GM18907 (cell line): ENCODE measurements around the gene OGDH.
"Not testable (repeated sequence)": the region's sequence is repeated elsewhere in the genome, so short reads cannot be mapped to it uniquely, and the experiment has no call there.

Experiments used
- ATAC-seq: cut with Tn5 transposase; IDR thresholded peaks from one replicate; pipeline ENCODE4 v1.9.1; 2021; ENCODE audit warnings: mild to moderate bottlenecking, moderate library complexity; ENCODE audit not compliant: unreplicated experiment

OGDH gene

GRCh38 chr7:44580945-44581878 is 25.2 kb upstream of the OGDH start:
- ATAC-seq: peak; percentile 36

DNA sequence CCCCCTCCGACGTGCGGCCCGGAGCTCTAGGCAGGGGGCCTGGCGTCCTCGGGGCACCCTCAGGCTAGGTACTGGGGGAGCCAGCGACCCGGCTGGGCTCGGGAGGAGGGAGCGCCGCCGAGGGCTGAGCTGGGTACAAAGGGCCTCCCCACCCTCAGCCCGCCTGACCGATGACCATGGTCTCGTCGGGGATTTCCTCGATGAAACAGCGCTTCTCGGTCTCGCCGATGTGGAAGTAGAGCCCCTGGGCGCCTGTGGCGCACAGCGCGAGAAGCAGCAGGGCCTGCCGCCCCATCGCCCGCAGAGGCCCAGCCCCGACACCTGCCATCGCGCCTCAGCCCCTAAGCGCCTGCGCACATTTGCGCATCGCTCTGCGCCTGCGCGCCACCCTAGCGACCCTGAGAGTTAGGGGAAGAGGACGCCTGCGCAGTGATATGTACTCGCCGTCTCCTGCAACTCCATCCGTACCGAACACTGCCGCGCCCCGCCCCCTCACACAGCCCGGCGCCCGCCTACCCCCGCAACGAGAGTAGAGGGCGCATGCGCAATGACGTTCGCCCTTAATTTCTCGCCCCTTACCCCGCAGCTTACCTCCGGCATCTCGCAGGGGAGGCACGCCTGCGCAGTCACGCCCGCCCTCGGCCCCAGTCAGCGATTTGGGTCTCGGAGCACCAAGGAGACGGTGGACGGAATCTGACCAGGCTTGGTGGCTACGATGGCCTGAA is 24.4 kb upstream of the OGDH start, which contains the start of gene TMED4:
Gene TMED4, minus strand, starts transcription at position 353 of the 725 bp plus-strand sequence. Its CDS starts 25 bp downstream, at position 328.
- ATAC-seq: peak; percentile 82

- ATAC-seq: no peak
Observed at GRCh38 chr7:44583146-44583865, 23.1 kb upstream of the OGDH start.

- ATAC-seq: no peak
Observed at GRCh38 chr7:44587843-44588711, 18.4 kb upstream of the OGDH start.

DNA sequence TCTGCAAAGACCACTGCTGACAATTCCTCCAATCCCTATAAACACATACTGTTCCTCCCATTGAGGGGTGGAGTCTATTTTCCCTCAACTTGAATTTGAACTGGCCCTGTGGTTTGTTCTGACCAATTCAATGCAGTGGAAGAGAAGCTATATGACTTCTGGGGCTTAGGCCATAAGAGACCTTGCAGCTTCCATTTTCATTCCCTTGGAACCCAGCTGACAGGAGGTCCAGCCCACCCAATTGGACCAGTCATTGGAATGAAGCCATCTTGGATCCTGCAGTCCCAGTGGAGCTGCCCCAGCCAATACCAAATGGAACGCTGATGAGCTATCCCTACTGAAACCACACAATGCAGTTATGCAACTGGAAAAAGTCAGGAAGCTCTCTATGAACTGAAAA is 15.5 kb upstream of the OGDH start:
- no peak for ATAC-seq

GRCh38 chr7:44595934-44596635 is 10.3 kb upstream of the OGDH start:
- no peak for ATAC-seq

- ATAC-seq: not testable (repeated sequence)
Observed at GRCh38 chr7:44597181-44597580, 9.2 kb upstream of the OGDH start.

DNA sequence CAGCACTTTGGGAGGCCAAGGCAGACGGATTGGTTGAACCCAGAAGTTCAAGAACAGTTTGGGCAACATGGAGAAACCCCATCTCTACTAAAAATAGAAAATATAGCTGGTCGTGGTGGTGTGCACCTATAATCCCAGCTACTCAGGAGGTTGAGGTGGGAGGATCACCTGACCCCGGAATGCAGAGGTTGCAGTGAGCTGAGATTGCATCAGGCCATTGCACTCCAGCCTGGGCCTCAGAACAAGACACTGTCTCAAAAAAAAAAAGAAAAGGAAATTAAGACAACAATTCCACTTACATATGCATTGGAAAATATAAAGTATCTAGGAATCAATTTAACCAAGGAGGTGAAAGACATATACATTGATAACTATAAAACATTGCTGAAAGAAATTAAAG is 7.2 kb upstream of the OGDH start:
- no peak for ATAC-seq

DNA sequence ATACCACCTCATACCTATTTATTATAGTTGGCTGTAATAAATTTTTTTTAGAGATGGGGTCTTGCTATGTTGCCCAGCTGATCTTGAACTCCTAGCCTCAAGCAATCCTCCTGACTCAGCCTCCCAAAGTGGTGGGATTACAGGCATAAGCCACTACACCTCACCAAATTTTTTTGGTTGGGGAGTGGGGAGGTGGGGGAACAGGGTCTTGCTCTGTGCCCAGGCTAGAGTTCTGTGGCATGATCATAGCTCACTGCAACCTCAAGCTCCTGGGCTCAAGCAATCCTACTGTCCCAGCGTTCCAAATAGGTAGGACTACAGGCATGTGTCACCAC is 3.9 kb upstream of the OGDH start:
- no peak for ATAC-seq

DNA sequence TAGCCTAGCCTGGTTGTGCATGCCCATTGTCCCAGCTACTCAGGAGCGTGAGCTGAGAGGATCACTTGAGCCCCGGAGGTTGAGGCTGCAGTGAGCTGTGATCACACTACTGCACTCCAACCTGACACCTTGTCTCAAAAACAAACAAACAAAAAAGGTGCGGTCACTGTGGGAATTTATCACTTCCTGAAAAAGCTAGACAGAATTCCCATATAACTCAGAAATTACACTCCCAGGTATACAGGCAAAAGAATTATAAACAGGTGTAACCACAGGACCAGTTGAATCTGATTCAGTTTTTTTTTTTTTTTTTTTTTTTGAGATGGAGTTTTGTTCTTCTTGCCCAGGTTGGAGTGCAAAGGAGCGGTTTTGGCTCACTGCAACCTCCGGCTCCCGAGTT is 3.2 kb upstream of the OGDH start:
- no peak for ATAC-seq

DNA sequence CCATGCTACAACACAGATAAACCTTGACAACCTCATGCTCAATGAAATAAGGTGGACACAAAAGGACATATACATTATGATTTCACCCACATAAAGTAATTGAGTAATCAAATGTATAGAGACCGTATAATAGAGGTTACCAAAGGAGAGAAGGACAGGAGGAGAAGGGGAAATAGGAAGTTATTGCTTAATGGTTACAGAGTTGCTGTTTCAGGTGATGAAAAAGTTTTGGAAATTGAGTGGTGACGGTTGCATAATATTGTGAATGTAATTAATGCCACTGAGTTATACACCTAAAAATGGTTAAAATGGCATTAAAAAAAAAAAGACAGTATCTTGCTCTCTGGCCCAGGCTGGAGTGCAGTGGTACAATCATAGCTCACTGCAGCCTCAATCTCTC is 1.5 kb upstream of the OGDH start:
- no peak for ATAC-seq

GRCh38 chr7:44607141-44608068 is 978 bp downstream of the OGDH start:
- no peak for ATAC-seq

GRCh38 chr7:44608916-44609648 is 2.7 kb downstream of the OGDH start:
- no peak for ATAC-seq

- no peak for ATAC-seq
Observed at GRCh38 chr7:44609829-44610228, 3.4 kb downstream of the OGDH start.

DNA sequence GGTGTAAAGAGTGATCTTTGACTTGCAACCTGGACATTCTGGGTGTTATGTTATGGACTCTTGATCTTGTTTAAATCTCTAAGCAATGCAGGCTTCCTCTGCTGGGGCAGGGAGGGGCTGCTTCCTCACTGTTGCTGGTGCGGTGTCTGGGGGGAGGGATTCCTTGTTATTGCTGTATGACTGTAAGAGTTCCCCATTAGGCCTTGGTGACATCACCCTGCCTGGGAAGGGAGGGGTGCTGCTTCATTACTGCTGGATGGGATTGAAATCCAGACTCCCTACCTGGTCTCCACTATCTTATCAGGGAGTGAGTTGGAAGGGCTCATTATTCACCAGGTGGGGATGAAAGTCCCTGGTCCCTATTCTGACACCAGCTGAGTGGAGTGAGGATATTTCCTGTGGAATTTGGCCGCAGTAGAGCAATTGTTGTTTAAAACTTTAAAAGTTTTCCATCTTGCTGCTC is 8.8 kb downstream of the OGDH start:
- ATAC-seq: no peak

DNA sequence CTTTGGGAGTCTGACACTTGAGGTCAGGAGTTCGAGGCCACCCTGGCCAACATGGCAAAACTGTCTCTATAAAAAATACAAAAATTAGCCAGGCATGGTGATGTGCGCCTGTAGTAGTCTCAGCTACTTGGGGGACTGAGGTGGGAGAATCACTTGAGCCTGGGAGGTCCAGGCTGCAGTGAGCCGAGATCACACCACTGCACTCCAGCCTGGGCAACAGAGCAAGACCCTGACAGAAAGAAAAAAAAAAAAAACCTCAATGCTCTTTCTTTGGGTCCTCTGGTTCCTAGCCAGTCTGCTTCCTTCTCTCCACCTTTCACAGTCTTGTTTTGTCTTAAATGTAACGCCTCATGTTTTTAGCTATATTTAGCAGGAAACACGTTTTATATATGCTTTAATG is 9.4 kb downstream of the OGDH start:
- ATAC-seq: no peak

GRCh38 chr7:44616545-44616944 is 10.1 kb downstream of the OGDH start:
- ATAC-seq: no peak
